Skeletal muscle cell (primary cell): ENCODE measurements around the gene HDAC5.
"Not testable (repeated sequence)": the region's sequence is repeated elsewhere in the genome, so short reads cannot be mapped to it uniquely, and the experiment has no call there.

Experiments used
- DNase-seq: peaks from one replicate; pipeline ENCODE4 v3.0.0-alpha.2; 2010; ENCODE audit warnings: low read depth
- H3K4me3 ChIP-seq: 2 replicates; pipeline ENCODE4 v1.5.1; 2011; ENCODE audit warnings: low read depth, mild to moderate bottlenecking, control low read depth, low read length, moderate library complexity

HDAC5 gene

GRCh38 chr17:44134752-44135568 lies 11.5 kb upstream of the HDAC5 start:
- no peak for DNase-seq
- H3K4me3 ChIP-seq = no peak overlapping the region

- DNase-seq = no peak
- no peak overlapping the region for H3K4me3 ChIP-seq
Measured at GRCh38 chr17:44133918-44134476, 10.6 kb upstream of the HDAC5 start.

GRCh38 chr17:44132275-44132821 lies 8.9 kb upstream of the HDAC5 start:
- DNase-seq = no peak

GRCh38 chr17:44131372-44131771 lies 7.9 kb upstream of the HDAC5 start:
- not testable (repeated sequence) for DNase-seq, H3K4me3 ChIP-seq

More at GRCh38 chr17:44132275-44132821, 8.9 kb upstream of the HDAC5 start:
- H3K4me3 ChIP-seq = no peak overlapping the region

- DNase-seq = no peak
Measured at GRCh38 chr17:44130693-44131349, 7.4 kb upstream of the HDAC5 start.

GRCh38 chr17:44128383-44128782 lies 4.9 kb upstream of the HDAC5 start:
- no peak for DNase-seq
- no peak overlapping the region for H3K4me3 ChIP-seq

More at GRCh38 chr17:44130693-44131349, 7.4 kb upstream of the HDAC5 start:
- no peak overlapping the region for H3K4me3 ChIP-seq

GRCh38 chr17:44124118-44124438 lies 637 bp upstream of the HDAC5 start:
- DNase-seq = no peak

GRCh38 chr17:44122816-44123355 lies 555 bp downstream of the HDAC5 start:
- no peak for DNase-seq
- peak overlapping the region; percentile 83 for H3K4me3 ChIP-seq

More at GRCh38 chr17:44124118-44124438, 637 bp upstream of the HDAC5 start:
- H3K4me3 ChIP-seq = peak overlapping the region; percentile 58

GRCh38 chr17:44121997-44122815 lies 1.2 kb downstream of the HDAC5 start:
- no peak for DNase-seq

GRCh38 chr17:44120851-44121605 lies 2.4 kb downstream of the HDAC5 start:
- DNase-seq = no peak
- no peak overlapping the region for H3K4me3 ChIP-seq

More at GRCh38 chr17:44121997-44122815, 1.2 kb downstream of the HDAC5 start:
- H3K4me3 ChIP-seq = peak overlapping the region; percentile 83

GRCh38 chr17:44120281-44120680 lies 3.2 kb downstream of the HDAC5 start:
- H3K4me3 ChIP-seq, DNase-seq: not testable (repeated sequence)

- H3K4me3 ChIP-seq = no peak overlapping the region
- DNase-seq = no peak
Measured at GRCh38 chr17:44119798-44120197, 3.6 kb downstream of the HDAC5 start.

GRCh38 chr17:44119062-44119461 lies 4.4 kb downstream of the HDAC5 start:
- no peak overlapping the region for H3K4me3 ChIP-seq
- no peak for DNase-seq

GRCh38 chr17:44118427-44119050 lies 4.9 kb downstream of the HDAC5 start:
- no peak for DNase-seq
- H3K4me3 ChIP-seq = no peak overlapping the region

GRCh38 chr17:44117351-44117750 lies 6.1 kb downstream of the HDAC5 start:
- no peak overlapping the region for H3K4me3 ChIP-seq
- no peak for DNase-seq

GRCh38 chr17:44115585-44116415 lies 7.6 kb downstream of the HDAC5 start:
- no peak overlapping the region for H3K4me3 ChIP-seq
- no peak for DNase-seq
